K562 (cell line): ENCODE results near the gene CNGA3.

Source experiments
- ADNP ChIP-seq: fragments of 200-800 bp; sonication (Bioruptor generic); IDR thresholded peaks from 2 replicates; pipeline ENCODE4 v1.6.1; 2016; ENCODE audit warnings: missing genetic modification characterization, missing compliant biosample characterization
- ARID1B ChIP-seq: fragments of 450-650 bp; IDR thresholded peaks from 2 replicates; pipeline ENCODE4 v1.6.1; 2016; ENCODE audit warnings: antibody characterized with exemption, mild to moderate bottlenecking, inconsistent platforms
- CEBPB ChIP-seq: fragments of 450-650 bp; IDR thresholded peaks from 2 replicates; pipeline ENCODE4 v1.6.1; 2016; ENCODE audit warnings: missing genetic modification characterization, missing compliant biosample characterization
- FIP1L1 ChIP-seq: fragments of 200-400 bp; formaldehyde crosslinking; IDR thresholded peaks from 2 replicates; pipeline ENCODE4 v1.6.1; 2018; ENCODE audit warnings: mild to moderate bottlenecking, low read depth, low read length; ENCODE audit not compliant: poor library complexity, severe bottlenecking
- FOSL1 ChIP-seq: fragments of 200-800 bp; sonication (Bioruptor generic); conservative IDR thresholded peaks from 2 replicates; pipeline ENCODE4 v1.6.1; 2016; ENCODE audit warnings: missing genetic modification characterization, missing compliant biosample characterization
- FOXK1 ChIP-seq: sonication (generic); formaldehyde crosslinking; IDR thresholded peaks from 2 replicates; pipeline ENCODE4 v1.8.0; 2022; ENCODE audit warnings: missing genetic modification reagents, mild to moderate bottlenecking, borderline replicate concordance
- FOXP1 ChIP-seq: sonication (generic); formaldehyde crosslinking; IDR thresholded peaks from 2 replicates; pipeline ENCODE4 v1.8.0; 2022; ENCODE audit warnings: mild to moderate bottlenecking, missing genetic modification reagents
- MYNN ChIP-seq, 2 experiments: sonication (generic); formaldehyde crosslinking in 1 of 2; IDR thresholded peaks; 2 replicates each; pipeline versions ENCODE4 v1.5.0 to v1.6.1; 2016 to 2020; ENCODE audit warnings: antibody characterized with exemption in 1 of 2, missing genetic modification reagents in 1 of 2
- POLR2AphosphoS5 ChIP-seq: IDR thresholded peaks from 2 replicates; pipeline ENCODE4 v1.6.1; 2011; ENCODE audit warnings: mild to moderate bottlenecking, low read depth, low read length, moderate library complexity; ENCODE audit not compliant: control insufficient read depth, insufficient read depth
- RNF2 ChIP-seq: sonication (generic); IDR thresholded peaks from 2 replicates; pipeline ENCODE4 v1.6.1; 2016
- SUPT5H ChIP-seq: fragments of 450-650 bp; IDR thresholded peaks from 2 replicates; pipeline ENCODE4 v1.6.1; 2016
- TAF1 ChIP-seq: IDR thresholded peaks from 2 replicates; pipeline ENCODE4 v1.6.1; 2011; ENCODE audit warnings: mild to moderate bottlenecking, low read length, moderate library complexity; ENCODE audit not compliant: insufficient read depth, control insufficient read depth, severe bottlenecking; ENCODE audit errors: extremely low read depth
- ZNF140 ChIP-seq: fragments of 250-450 bp; sonication (Bioruptor Pico); IDR thresholded peaks from 2 replicates; pipeline ENCODE4 v1.8.0; 2021; ENCODE audit warnings: moderate library complexity, mild to moderate bottlenecking, inconsistent platforms
- ZNF253 ChIP-seq: fragments of 250-450 bp; sonication (Bioruptor Pico); conservative IDR thresholded peaks from 2 replicates; pipeline ENCODE4 v1.6.1; 2021; ENCODE audit warnings: mild to moderate bottlenecking

DNA sequence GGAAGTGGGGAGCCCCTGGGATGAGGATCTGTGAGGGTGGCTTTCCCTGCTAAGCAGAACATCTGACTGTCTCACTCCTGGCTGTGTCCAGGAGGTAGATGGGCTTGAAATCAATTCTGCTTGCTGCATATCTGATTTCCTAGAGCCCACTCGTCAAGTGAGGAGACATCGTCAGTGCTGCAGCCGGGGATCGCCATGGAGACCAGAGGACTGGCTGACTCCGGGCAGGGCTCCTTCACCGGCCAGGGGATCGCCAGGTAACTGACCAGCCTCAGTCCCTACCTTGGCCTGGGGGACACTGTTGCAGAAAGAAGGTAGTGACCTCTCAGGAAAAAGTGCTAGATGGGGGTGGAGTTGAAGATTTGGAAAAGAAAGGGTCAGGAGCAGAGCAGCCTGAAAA lies 31.3 kb downstream of the CNGA3 start:
- TF ChIP-seq FOXK1 (CRISPR knock-in tag), result no peak
- TF ChIP-seq MYNN (IDR thresholded peaks at IDR 0.05), result no peak
- no peak for TF ChIP-seq MYNN (CRISPR knock-in tag; IDR thresholded peaks at IDR 0.05)
- no peak for TF ChIP-seq ZNF253 (CRISPR knock-in tag)
- no peak for TF ChIP-seq TAF1
- TF ChIP-seq POLR2AphosphoS5, result no peak
- no peak for TF ChIP-seq SUPT5H
- TF ChIP-seq ZNF140, result no peak
- TF ChIP-seq FOXP1 (CRISPR knock-in tag), result no peak
- no peak for TF ChIP-seq RNF2
- no peak for TF ChIP-seq FOSL1 (tag)
- TF ChIP-seq ADNP (tag), result no peak
- no peak for TF ChIP-seq FIP1L1
- no peak for TF ChIP-seq CEBPB
- TF ChIP-seq ARID1B, result no peak
